SKM-1 treated with dmso at 0.1 percent for 144 hours (cell line): Measurements from ENCODE around the gene CHAD.
"Not testable (repeated sequence)": the region's sequence is repeated elsewhere in the genome, so short reads cannot be mapped to it uniquely, and the experiment has no call there.

ENCODE experiments used
- DNase-seq: peaks from one replicate; lab custom pipeline; 2025; ENCODE audit not compliant: unreplicated experiment; lab: John Stamatoyannopoulos, UW

Gene CHAD

GRCh38 chr17:50475362-50475761, 6.7 kb upstream of the CHAD start:
- DNase-seq: no peak

- no peak for DNase-seq
Measured at GRCh38 chr17:50474523-50474922, 5.8 kb upstream of the CHAD start.

GRCh38 chr17:50473901-50474300, 5.2 kb upstream of the CHAD start:
- DNase-seq: no peak

GRCh38 chr17:50472761-50473161, 4.1 kb upstream of the CHAD start:
- not testable (repeated sequence) for DNase-seq

- no peak for DNase-seq
Measured at GRCh38 chr17:50472286-50472685, 3.6 kb upstream of the CHAD start.

- no peak for DNase-seq
Measured at GRCh38 chr17:50471009-50471905, 2.6 kb upstream of the CHAD start.

GRCh38 chr17:50470426-50470825, 1.7 kb upstream of the CHAD start:
- no peak for DNase-seq

GRCh38 chr17:50469671-50470305, 1.1 kb upstream of the CHAD start:
- DNase-seq: no peak

- no peak for DNase-seq
Measured at GRCh38 chr17:50469208-50469605, 527 bp upstream of the CHAD start.

- no peak for DNase-seq
Measured at GRCh38 chr17:50467855-50468303, 801 bp downstream of the CHAD start.

- DNase-seq: no peak
Measured at GRCh38 chr17:50467114-50467854, 1.4 kb downstream of the CHAD start.

GRCh38 chr17:50466371-50467113, 2.1 kb downstream of the CHAD start:
- no peak for DNase-seq

GRCh38 chr17:50465635-50466034, 3.0 kb downstream of the CHAD start:
- no peak for DNase-seq

- DNase-seq: no peak
Measured at GRCh38 chr17:50465171-50465570, 3.5 kb downstream of the CHAD start.

GRCh38 chr17:50464736-50465135, 3.9 kb downstream of the CHAD start:
- no peak for DNase-seq

- no peak for DNase-seq
Measured at GRCh38 chr17:50464121-50464520, 4.6 kb downstream of the CHAD start.

- DNase-seq: no peak
Measured at GRCh38 chr17:50462446-50462845, 6.2 kb downstream of the CHAD start.

- DNase-seq: no peak
Measured at GRCh38 chr17:50461550-50462132, 7.0 kb downstream of the CHAD start.

GRCh38 chr17:50460831-50461526, 7.7 kb downstream of the CHAD start:
- DNase-seq: no peak

GRCh38 chr17:50459756-50460155, 8.9 kb downstream of the CHAD start:
- DNase-seq: no peak
